LoVo (cell line): ENCODE measurements around the gene NKX3-2.
"Not testable (repeated sequence)": the region's sequence is repeated elsewhere in the genome, so short reads cannot be mapped to it uniquely, and the experiment has no call there.

Experiments used
- DNase-seq: peaks from one replicate; pipeline ENCODE4 v3.0.0-alpha.2; 2016; ENCODE audit warnings: low spot score

Gene NKX3-2

GRCh38 chr4:13543839-13544605 is at the start of gene NKX3-2:
Gene NKX3-2, minus strand, starts transcription at chr4:13544508. Its CDS starts 94 bp downstream, at chr4:13544414.
- no peak for DNase-seq

GRCh38 chr4:13592220-13592619 is 47.9 kb upstream of the NKX3-2 start:
- DNase-seq: no peak

- no peak for DNase-seq
Measured at GRCh38 chr4:13590766-13591165, 46.5 kb upstream of the NKX3-2 start.

GRCh38 chr4:13588954-13589353 is 44.6 kb upstream of the NKX3-2 start:
- DNase-seq: no peak

- no peak for DNase-seq
Measured at GRCh38 chr4:13584481-13584880, 40.2 kb upstream of the NKX3-2 start.

- no peak for DNase-seq
Measured at GRCh38 chr4:13580036-13580435, 35.7 kb upstream of the NKX3-2 start.

GRCh38 chr4:13577660-13578059 is 33.4 kb upstream of the NKX3-2 start:
- DNase-seq: no peak

- DNase-seq: no peak
Measured at GRCh38 chr4:13570916-13571315, 26.6 kb upstream of the NKX3-2 start.

- DNase-seq: no peak
Measured at GRCh38 chr4:13567125-13567524, 22.8 kb upstream of the NKX3-2 start.

GRCh38 chr4:13562876-13563275 is 18.6 kb upstream of the NKX3-2 start:
- DNase-seq: no peak

GRCh38 chr4:13561673-13562072 is 17.4 kb upstream of the NKX3-2 start:
- no peak for DNase-seq

- not testable (repeated sequence) for DNase-seq
Measured at GRCh38 chr4:13560111-13560510, 15.8 kb upstream of the NKX3-2 start.

GRCh38 chr4:13559413-13559812 is 15.1 kb upstream of the NKX3-2 start:
- DNase-seq: peak; percentile 3

GRCh38 chr4:13558881-13559280 is 14.6 kb upstream of the NKX3-2 start:
- DNase-seq: no peak

GRCh38 chr4:13555325-13555724 is 11.0 kb upstream of the NKX3-2 start:
- DNase-seq: no peak

- DNase-seq: no peak
Measured at GRCh38 chr4:13553081-13553480, 8.8 kb upstream of the NKX3-2 start.

- peak; percentile 85 for DNase-seq
Measured at GRCh38 chr4:13548984-13549546, 4.8 kb upstream of the NKX3-2 start.

- peak; percentile 8 for DNase-seq
Measured at GRCh38 chr4:13548059-13548983, 4.0 kb upstream of the NKX3-2 start.

- DNase-seq: peak; percentile 22
Measured at GRCh38 chr4:13547485-13548041, 3.3 kb upstream of the NKX3-2 start.

GRCh38 chr4:13546941-13547484 is 2.7 kb upstream of the NKX3-2 start:
- DNase-seq: no peak

GRCh38 chr4:13546142-13546940 is 2.0 kb upstream of the NKX3-2 start:
- no peak for DNase-seq
